SK-N-MC (cell line): Measurements from ENCODE around the gene QSOX2.

ENCODE experiments used
- EZH2 ChIP-seq: fragments of 200-600 bp; sonication (generic); IDR thresholded peaks from one replicate; pipeline ENCODE4 v1.6.1; 2017; ENCODE audit warnings: antibody characterized with exemption
- FOXP2 ChIP-seq: optimal IDR thresholded peaks from 2 replicates; pipeline ENCODE3; 2011; ENCODE audit warnings: mild to moderate bottlenecking, moderate library complexity; ENCODE audit not compliant: insufficient read depth; ENCODE audit errors: extremely low read length, control extremely low read depth
- POLR2AphosphoS5 ChIP-seq: IDR thresholded peaks from 2 replicates; pipeline ENCODE4 v1.6.1; 2012; ENCODE audit warnings: mild to moderate bottlenecking, low read depth, low read length, borderline replicate concordance

DNA sequence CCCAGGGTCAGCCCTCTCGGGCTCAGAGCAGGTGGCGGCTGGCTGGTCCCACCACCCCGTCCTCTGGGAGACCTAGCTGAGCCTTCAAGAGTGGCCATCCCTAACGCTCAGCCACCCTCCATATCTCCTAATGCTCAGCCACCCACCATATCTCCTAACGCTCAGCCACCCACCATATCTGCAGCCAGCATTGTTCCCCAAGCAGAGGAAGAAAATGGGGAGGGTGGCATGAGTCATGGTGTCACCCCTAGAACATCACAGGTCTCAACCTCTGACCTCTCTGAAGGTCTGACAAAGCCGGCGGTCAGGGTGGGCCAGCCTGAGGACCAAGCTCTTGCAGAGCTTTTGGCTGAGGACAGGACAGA, 55.4 kb downstream of the QSOX2 start:
- TF ChIP-seq EZH2 (no peak), POLR2AphosphoS5 (no peak), FOXP2 (no peak)
